Activated T-helper 1 cell treated with anti-CD3 and anti-CD28 coated beads, Interleukin-12 subunit alpha, Interleukin-12 subunit beta, Interleukin-2, Interleukin-4 antibody, amounts not matched to agents 30 ng/mL and 10 ng/mL and 1 ng/mL, durations not matched to agents 14 hours and 24 hours and 36 hours (primary cell): Measurements from ENCODE around the gene DLG5. TPM values are rescaled to one million over a fixed set of nuclear protein-coding genes. Genes with fewer than 3 reads are reported as not detected.
"Not testable (repeated sequence)": the region's sequence is repeated elsewhere in the genome, so short reads cannot be mapped to it uniquely, and the experiment has no call there.

Experiments used
- DNase-seq: peaks from one replicate; pipeline ENCODE4 v3.0.0; 2021; ENCODE audit warnings: low spot score
- H3K27ac Mint-ChIP-seq: one replicate; pipeline ENCODE4 v1.8.0; 2021; ENCODE audit warnings: mild to moderate bottlenecking, mixed read lengths
- H3K27me3 Mint-ChIP-seq: one replicate; pipeline ENCODE4 v1.8.0; 2022; ENCODE audit warnings: mild to moderate bottlenecking, moderate library complexity, mixed read lengths; ENCODE audit not compliant: insufficient read depth
- H3K36me3 Mint-ChIP-seq: one replicate; pipeline ENCODE4 v1.8.0; 2021; ENCODE audit warnings: low read depth, mixed read lengths
- H3K4me1 Mint-ChIP-seq: one replicate; pipeline ENCODE4 v1.8.0; 2021; ENCODE audit warnings: low read depth, mixed read lengths
- H3K4me3 Mint-ChIP-seq: one replicate; pipeline ENCODE4 v1.8.0; 2021; ENCODE audit warnings: mild to moderate bottlenecking, moderate library complexity, mixed read lengths
- H3K9me3 Mint-ChIP-seq: one replicate; pipeline ENCODE4 v1.8.0; 2021; ENCODE audit warnings: mixed read lengths
- intact Hi-C: fragments of 100-400 bp; cut with micrococcal nuclease; formaldehyde crosslinking; loops from one replicate; pipeline ENCODE4 v1.15.1; 2024
- total RNA-seq: library from RNA; stranded (reverse); gene quantifications from 2 replicates; pipeline ENCODE4 v1.2.3, GENCODE V29; 2022

Gene DLG5
- total RNA-seq, 1 donor from 2014 or later = 4.0 TPM

DNA sequence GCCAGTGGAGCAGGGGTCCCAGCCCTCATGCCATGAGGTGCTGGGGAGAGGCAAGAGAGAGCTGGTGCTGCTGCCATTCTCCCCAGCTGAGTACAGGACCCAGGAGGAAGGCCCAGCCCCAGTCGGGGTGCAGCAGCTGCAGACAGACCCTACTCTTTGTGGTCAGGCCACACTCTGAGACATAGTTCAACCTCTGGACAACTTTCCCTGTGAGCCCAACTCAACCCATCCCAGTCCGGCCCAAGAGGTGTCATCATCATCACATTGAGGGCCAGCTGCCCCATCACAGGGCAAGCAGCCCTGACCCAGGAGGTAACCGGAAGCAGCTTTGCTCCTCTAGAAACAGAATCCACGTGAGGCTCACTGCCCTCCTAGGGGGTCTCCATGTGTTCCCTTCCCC, 155.1 kb downstream of the DLG5 start:
- Mint-ChIP-seq H3K4me3 (no peak overlapping the region), H3K9me3 (peaks cover 11% of the 10 kb centered on the region), H3K36me3 (no peaks in the 10 kb centered on the region), H3K27ac (no peak overlapping the region), H3K4me1 (no peaks in the 10 kb centered on the region), H3K27me3 (peaks cover 3% of the 10 kb centered on the region)
- no peak for DNase-seq
- intact Hi-C loops = no loop called here

DNA sequence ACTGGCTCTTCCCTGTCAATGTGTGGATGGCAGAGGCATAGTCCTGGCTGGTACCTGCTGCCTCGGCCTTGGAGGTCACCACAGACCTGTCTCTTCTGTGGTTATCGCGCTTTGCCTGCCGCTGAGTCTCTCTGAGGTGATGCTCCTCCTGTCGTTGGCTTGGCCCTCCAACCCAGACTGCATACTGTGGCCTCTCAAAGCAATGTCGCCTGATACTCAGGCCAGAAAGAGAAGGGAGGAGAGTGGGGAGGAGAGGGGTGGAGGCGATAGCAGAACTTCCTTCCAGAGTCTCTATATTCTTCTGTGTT, 155.7 kb downstream of the DLG5 start:
- intact Hi-C loops = no loop called here
- DNase-seq = no peak
- Mint-ChIP-seq H3K4me3 (no peak overlapping the region), H3K27ac (no peak overlapping the region), H3K36me3 (no peaks in the 10 kb centered on the region), H3K9me3 (peaks cover 4% of the 10 kb centered on the region), H3K4me1 (no peaks in the 10 kb centered on the region), H3K27me3 (peaks cover 5% of the 10 kb centered on the region)

DNA sequence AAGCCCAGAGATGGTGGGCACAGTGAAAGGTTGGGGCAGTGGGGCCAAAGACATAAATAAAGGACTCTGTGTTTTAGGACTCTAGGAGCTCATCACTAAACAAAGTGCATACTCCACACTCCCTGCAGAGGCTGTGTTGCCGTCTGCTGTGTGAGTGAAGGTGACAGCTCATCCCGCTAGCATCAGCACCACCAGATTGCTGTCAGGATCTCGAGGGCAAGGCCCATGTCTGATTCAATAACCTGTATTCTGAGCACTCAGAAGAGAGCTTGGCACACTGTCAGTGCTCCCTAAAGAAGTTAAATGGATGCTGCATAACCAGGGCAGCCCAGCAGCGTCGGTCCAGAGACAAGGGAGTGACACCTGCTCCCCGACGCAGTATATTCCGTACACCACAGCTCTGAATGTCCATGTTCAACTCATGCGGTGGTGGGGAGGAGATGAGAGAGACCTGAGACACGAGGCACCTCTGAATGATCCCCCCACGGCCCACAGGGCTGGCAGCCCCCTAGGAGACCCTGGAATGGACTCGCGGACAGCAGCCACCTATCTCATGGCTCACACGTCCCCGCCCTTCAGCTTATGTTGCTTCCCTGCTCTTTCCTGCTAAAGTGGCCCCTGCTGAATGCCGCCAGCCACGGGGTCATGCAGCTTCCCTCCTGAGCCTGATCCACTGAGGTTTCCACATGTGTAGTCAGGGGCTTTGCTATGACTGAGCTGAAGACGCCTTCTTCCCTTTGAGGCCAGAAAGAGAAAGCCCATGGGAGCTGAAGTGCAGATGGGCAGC, 156.3 kb downstream of the DLG5 start:
- H3K36me3 Mint-ChIP-seq = no peaks in the 10 kb centered on the region
- no peak overlapping the region for H3K4me3 Mint-ChIP-seq
- H3K9me3 Mint-ChIP-seq = no peaks in the 10 kb centered on the region
- H3K27ac Mint-ChIP-seq = no peak overlapping the region
- H3K27me3 Mint-ChIP-seq = peaks cover 5% of the 10 kb centered on the region
- intact Hi-C loops = no loop called here
- H3K4me1 Mint-ChIP-seq = no peaks in the 10 kb centered on the region
- no peak for DNase-seq

DNA sequence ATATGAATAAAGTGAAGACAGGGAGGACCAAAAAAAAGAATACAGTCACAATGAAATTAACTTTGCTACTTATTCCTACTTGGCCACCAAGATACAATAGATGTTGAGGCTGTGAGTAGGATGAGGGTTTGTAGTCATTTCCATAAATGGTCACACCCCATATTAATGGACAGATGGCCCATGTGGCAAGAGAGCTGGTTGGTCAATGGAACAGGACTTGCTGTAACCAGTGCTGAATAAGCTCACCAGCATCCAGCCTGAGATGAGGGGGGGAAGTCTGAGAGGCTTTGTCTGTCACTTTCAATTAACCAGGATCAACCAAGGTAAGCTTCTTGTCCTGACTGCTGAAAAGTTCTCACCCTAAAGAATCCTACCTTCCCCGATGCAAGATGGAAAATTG, 158.5 kb downstream of the DLG5 start:
- DNase-seq = no peak
- no peak overlapping the region for H3K27ac Mint-ChIP-seq
- H3K4me3 Mint-ChIP-seq = no peak overlapping the region
- peaks cover 8% of the 10 kb centered on the region for H3K27me3 Mint-ChIP-seq
- no peaks in the 10 kb centered on the region for H3K4me1 Mint-ChIP-seq
- H3K9me3 Mint-ChIP-seq = no peaks in the 10 kb centered on the region
- intact Hi-C loops = no loop called here
- no peaks in the 10 kb centered on the region for H3K36me3 Mint-ChIP-seq

- H3K4me1 Mint-ChIP-seq = no peaks in the 10 kb centered on the region
- H3K4me3 Mint-ChIP-seq = no peak overlapping the region
- no peaks in the 10 kb centered on the region for H3K36me3 Mint-ChIP-seq
- H3K9me3 Mint-ChIP-seq = no peaks in the 10 kb centered on the region
- no peak overlapping the region for H3K27ac Mint-ChIP-seq
- no peak for DNase-seq
- intact Hi-C loops = no loop called here
- peaks cover 10% of the 10 kb centered on the region for H3K27me3 Mint-ChIP-seq
These were observed 162.8 kb downstream of the DLG5 start for GRCh38 chr10:77763453-77764430.

DNA sequence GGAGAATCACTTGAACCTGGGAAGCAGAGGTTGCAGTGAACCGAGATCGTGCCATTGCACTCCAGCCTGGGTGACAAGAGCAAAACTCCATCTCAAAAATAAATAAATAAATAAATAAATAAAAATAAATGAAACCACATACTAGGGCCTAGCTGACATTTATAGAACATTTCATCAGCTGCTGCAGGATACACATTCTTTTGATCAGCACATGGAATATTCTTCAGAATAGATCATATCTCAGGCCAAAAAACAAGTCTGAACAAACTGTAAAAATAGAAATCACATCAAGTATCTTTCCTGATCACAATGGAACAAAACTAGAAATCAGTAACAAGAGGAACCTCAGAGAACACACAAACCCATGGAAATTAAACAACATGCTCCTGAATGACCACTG, 168.1 kb downstream of the DLG5 start:
- intact Hi-C loops = not testable (repeated sequence)

DNA sequence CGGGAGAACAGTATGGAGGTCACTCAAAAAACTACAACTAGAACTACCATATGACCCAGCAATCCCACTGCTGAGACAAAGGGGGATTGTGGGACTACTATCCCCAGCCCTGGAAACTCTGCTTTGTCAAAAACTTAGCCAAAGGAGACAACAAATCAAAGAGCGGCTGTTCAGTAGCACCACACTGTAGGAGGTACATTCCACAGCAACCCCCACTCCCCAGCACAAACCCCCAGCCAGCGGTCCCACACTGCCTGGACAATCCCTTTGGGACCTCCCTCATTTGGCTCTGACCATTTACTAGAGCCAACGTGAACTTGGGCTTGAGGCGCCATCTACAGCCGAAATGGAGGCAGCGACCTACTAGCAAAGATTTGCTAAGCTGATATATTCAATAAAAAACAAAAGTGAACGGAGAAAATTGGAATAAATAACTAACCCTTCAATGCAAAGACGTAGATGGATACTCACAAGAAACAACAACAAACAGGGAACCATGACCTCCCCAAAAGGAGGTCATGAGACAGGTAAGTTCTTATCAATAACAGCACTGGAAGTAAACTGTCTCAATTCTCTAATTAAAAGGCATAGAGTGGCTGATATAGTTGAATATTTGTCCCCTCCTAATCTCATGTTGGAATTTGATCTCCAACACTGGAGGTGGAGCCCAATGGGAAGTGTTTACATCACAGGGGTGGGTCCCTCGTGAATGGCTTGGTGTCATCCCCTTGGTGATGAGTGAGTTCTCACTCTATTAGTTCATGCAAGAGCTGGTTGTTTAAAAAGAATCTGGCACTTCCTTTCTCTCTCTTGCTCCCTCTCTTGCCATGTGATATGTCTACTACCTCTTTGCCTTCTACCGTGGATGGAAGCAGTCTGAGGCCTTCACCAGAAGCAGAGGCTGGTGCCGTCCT, 170.0 kb downstream of the DLG5 start:
- H3K36me3 Mint-ChIP-seq = no peaks in the 10 kb centered on the region
- H3K4me3 Mint-ChIP-seq = no peak overlapping the region
- no peaks in the 10 kb centered on the region for H3K4me1 Mint-ChIP-seq
- no peak for DNase-seq
- H3K27ac Mint-ChIP-seq = no peak overlapping the region
- peaks cover 27% of the 10 kb centered on the region for H3K27me3 Mint-ChIP-seq
- intact Hi-C loops = loop anchor here (1.0 kb wide), 3 partner anchors 37 to 591 kb away; no protein-coding TSS in a partner anchor
- H3K9me3 Mint-ChIP-seq = no peaks in the 10 kb centered on the region

More for the DNA sequence above, 168.1 kb downstream of the DLG5 start:
- peaks cover 23% of the 10 kb centered on the region for H3K27me3 Mint-ChIP-seq
- H3K27ac Mint-ChIP-seq, DNase-seq, H3K36me3 Mint-ChIP-seq, H3K4me3 Mint-ChIP-seq, H3K4me1 Mint-ChIP-seq, H3K9me3 Mint-ChIP-seq: not testable (repeated sequence)

DNA sequence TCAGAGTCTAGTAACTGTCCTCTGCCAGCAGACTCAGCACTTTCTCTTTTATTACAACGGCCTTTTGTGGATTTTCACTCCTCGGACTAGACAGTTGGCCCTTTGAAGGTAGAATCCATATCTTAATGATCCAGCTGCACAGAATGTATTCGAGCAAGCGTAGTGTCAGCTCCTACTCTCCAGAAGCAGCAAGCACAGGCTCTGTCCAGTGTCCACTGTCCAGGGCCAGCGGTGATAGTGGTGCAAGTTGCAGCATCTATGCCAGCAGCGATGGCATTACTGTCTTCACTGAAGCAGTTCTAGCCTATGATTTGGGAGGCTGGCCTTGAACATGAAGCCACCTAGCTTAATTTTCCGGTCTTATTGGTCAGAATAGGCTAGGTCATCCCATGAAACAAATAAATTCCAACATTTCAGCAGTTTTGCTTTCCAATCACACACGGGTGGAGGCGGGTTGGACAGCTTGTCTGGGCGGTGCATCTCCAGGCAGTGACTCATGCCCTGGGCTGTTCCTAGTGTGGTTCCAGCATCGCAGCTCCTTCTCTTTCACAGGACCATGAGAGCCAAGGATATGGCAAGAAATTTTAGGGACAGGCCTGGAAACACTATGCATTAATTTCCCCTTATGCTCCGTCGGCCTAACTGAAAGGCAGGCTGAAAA, 180.4 kb downstream of the DLG5 start:
- Mint-ChIP-seq H3K27me3 (peaks cover 2% of the 10 kb centered on the region), H3K9me3 (peaks cover 3% of the 10 kb centered on the region), H3K4me3 (no peak overlapping the region), H3K36me3 (peaks cover 1% of the 10 kb centered on the region), H3K27ac (no peak overlapping the region), H3K4me1 (no peaks in the 10 kb centered on the region)
- intact Hi-C loops = no loop called here
- no peak for DNase-seq

DNA sequence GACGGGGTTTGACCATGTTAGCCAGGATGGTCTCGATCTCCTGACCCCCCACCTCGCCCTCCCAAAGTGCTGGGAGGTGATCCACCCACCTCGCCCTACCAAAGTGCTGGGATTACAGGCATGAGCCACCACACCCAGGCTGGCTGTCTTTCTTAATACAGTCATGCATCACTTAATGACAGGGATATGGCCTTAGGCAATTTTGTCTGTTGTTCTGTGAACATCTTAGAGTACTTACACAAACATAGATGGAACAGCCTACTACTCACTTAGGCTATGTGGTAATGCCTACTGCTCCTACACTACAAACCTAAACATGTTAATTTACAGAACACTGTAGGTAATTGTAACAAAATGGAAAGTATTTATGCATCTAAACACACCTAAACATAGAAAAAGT, 182.3 kb downstream of the DLG5 start:
- intact Hi-C loops = no loop called here
- no peaks in the 10 kb centered on the region for H3K4me1 Mint-ChIP-seq

GRCh38 chr10:77742172-77742571, 184.4 kb downstream of the DLG5 start:
- DNase-seq = no peak
- H3K4me3 Mint-ChIP-seq = no peak overlapping the region
- peaks cover 5% of the 10 kb centered on the region for H3K9me3 Mint-ChIP-seq
- no peaks in the 10 kb centered on the region for H3K36me3 Mint-ChIP-seq
- intact Hi-C loops = no loop called here
- no peak overlapping the region for H3K27ac Mint-ChIP-seq
- no peaks in the 10 kb centered on the region for H3K4me1 Mint-ChIP-seq
- peaks cover 2% of the 10 kb centered on the region for H3K27me3 Mint-ChIP-seq

More for the DNA sequence above, 182.3 kb downstream of the DLG5 start:
- no peak for DNase-seq
- Mint-ChIP-seq H3K27me3 (peaks cover 2% of the 10 kb centered on the region), H3K36me3 (no peaks in the 10 kb centered on the region), H3K9me3 (no peaks in the 10 kb centered on the region), H3K27ac (no peak overlapping the region), H3K4me3 (no peak overlapping the region)

DNA sequence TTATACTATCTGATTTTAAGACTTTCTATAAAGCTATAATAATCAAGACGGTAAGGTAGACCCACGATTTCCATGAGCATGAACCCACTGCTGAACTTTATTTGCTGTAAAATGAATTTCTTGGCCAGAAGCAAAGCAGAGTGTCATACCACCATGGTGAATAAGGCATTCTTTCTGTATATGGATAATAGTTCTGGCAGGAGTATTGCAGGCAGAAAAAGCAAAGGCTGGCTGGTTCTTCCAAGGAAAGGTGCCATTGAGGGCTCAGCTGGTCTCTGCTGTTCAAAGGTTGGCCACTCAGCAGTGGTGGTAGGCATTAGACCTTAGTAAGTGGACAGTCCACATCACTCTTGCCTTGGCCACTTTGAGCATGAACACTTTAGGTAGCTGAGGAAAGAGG, 184.8 kb downstream of the DLG5 start:
- H3K27me3 Mint-ChIP-seq = peaks cover 2% of the 10 kb centered on the region
- H3K9me3 Mint-ChIP-seq = peaks cover 5% of the 10 kb centered on the region
- no peak overlapping the region for H3K27ac Mint-ChIP-seq
- intact Hi-C loops = no loop called here
- DNase-seq = no peak
- no peak overlapping the region for H3K4me3 Mint-ChIP-seq
- no peaks in the 10 kb centered on the region for H3K36me3 Mint-ChIP-seq
- no peaks in the 10 kb centered on the region for H3K4me1 Mint-ChIP-seq
